ENCODE data around the gene SNX4.
"Not testable (repeated sequence)": the region's sequence is repeated elsewhere in the genome, so short reads cannot be mapped to it uniquely, and the experiment has no call there.

The SNX4 gene

GRCh38 chr3:125461896-125462295 is 58.1 kb downstream of the SNX4 start:
- no peak for DNase-seq

GRCh38 chr3:125460233-125460632 is 59.8 kb downstream of the SNX4 start:
- DNase-seq: peak; percentile 10

GRCh38 chr3:125443923-125444322 is 76.1 kb downstream of the SNX4 start:
- no peak for DNase-seq

GRCh38 chr3:125442506-125442905 is 77.5 kb downstream of the SNX4 start:
- DNase-seq: no peak

- no peak for DNase-seq
Observed at GRCh38 chr3:125440970-125441369, 79.0 kb downstream of the SNX4 start.

GRCh38 chr3:125440559-125440955 is 79.4 kb downstream of the SNX4 start:
- peak; percentile 35 for DNase-seq

- peak; percentile 65 for DNase-seq
Observed at GRCh38 chr3:125437631-125438435, 82.2 kb downstream of the SNX4 start.

GRCh38 chr3:125436921-125437320 is 83.1 kb downstream of the SNX4 start:
- no peak for DNase-seq

- no peak for DNase-seq
Observed at GRCh38 chr3:125435231-125435630, 84.8 kb downstream of the SNX4 start.

GRCh38 chr3:125434582-125435011 is 85.4 kb downstream of the SNX4 start:
- DNase-seq: no peak

GRCh38 chr3:125433611-125434041 is 86.4 kb downstream of the SNX4 start:
- peak; percentile 65 for DNase-seq

GRCh38 chr3:125433091-125433534 is 86.9 kb downstream of the SNX4 start:
- DNase-seq: peak; percentile 94

GRCh38 chr3:125431912-125432790 is 87.9 kb downstream of the SNX4 start:
- DNase-seq: no peak

- DNase-seq: no peak
Observed at GRCh38 chr3:125431391-125431790, 88.6 kb downstream of the SNX4 start.

- DNase-seq: no peak
Observed at GRCh38 chr3:125428216-125428830, 91.7 kb downstream of the SNX4 start.

- DNase-seq: no peak
Observed at GRCh38 chr3:125418306-125418705, 101.7 kb downstream of the SNX4 start.

GRCh38 chr3:125416235-125416634 is 103.8 kb downstream of the SNX4 start:
- no peak for DNase-seq

GRCh38 chr3:125414669-125415068 is 105.3 kb downstream of the SNX4 start:
- DNase-seq: no peak

GRCh38 chr3:125410922-125411321 is 109.1 kb downstream of the SNX4 start:
- no peak for DNase-seq

- DNase-seq: no peak
Observed at GRCh38 chr3:125406070-125406469, 113.9 kb downstream of the SNX4 start.

GRCh38 chr3:125405515-125405914 is 114.5 kb downstream of the SNX4 start:
- DNase-seq: not testable (repeated sequence)

GRCh38 chr3:125403789-125404188 is 116.2 kb downstream of the SNX4 start:
- peak; percentile 62 for DNase-seq

GRCh38 chr3:125402639-125403038 is 117.4 kb downstream of the SNX4 start:
- no peak for DNase-seq

All from hematopoietic multipotent progenitor cell treated with erythropoietin and hydrocortisone succinate and interleukin-3 and kit ligand, for 4 days (in vitro differentiated cells).